ENCODE measurements around the gene SULT2A1. TPM values are rescaled to one million over a fixed set of nuclear protein-coding genes. Genes with fewer than 3 reads are reported as not detected.

The SULT2A1 gene
- polyA plus RNA-seq = not detected in 2 replicates

GRCh38 chr19:47886010-47886559 is at the start of gene SULT2A1:
TSS of gene SULT2A1 (minus strand) at chr19:47886315. CDS start at chr19:47886257, 58 bp downstream.

GRCh38 chr19:47858646-47859285 is 27.3 kb downstream of the SULT2A1 start, which contains the start of gene TPRX2:
TSS of gene TPRX2 (plus strand) at chr19:47859235. CDS start at chr19:47859247, 12 bp downstream.

GRCh38 chr19:47821460-47822020 is 64.6 kb downstream of the SULT2A1 start, which contains the start of gene CRX:
TSS of gene CRX (plus strand) at chr19:47821937. CDS start at chr19:47834444, 12,507 bp downstream.

Other genes starting within 250 kb of the SULT2A1 start
- gene EHD2, start 172.9 kb downstream of the SULT2A1 start, polyA plus RNA-seq = 0.07 and 0.11 TPM in 2 replicates
- 0.73 and 7.4 TPM in 2 replicates for gene NOP53, start 140.8 kb downstream of the SULT2A1 start, polyA plus RNA-seq
- 5,615 and 7,643 TPM in 2 replicates for gene SELENOW, start 107.6 kb downstream of the SULT2A1 start, polyA plus RNA-seq
- not detected in 2 replicates for gene TPRX1, start 81.8 kb downstream of the SULT2A1 start, polyA plus RNA-seq
- not detected in 2 replicates for gene CRX, start 64.4 kb downstream of the SULT2A1 start, polyA plus RNA-seq
- gene TPRX2, start 27.1 kb downstream of the SULT2A1 start, polyA plus RNA-seq = not detected in 2 replicates
- 3.0 and 4.9 TPM in 2 replicates for gene BSPH1, start 105.9 kb upstream of the SULT2A1 start, polyA plus RNA-seq
- not detected in 2 replicates for gene ELSPBP1, start 108.3 kb upstream of the SULT2A1 start, polyA plus RNA-seq
- not detected in 2 replicates for gene CABP5, start 157.8 kb upstream of the SULT2A1 start, polyA plus RNA-seq
- gene PLA2G4C, start 224.5 kb upstream of the SULT2A1 start, polyA plus RNA-seq = 23.4 and 27.6 TPM in 2 replicates

All from Purkinje cell (primary cell).